Kidney (tissue), 14 donors: Measurements from ENCODE around the gene ABLIM1. TPM values are rescaled to one million over a fixed set of nuclear protein-coding genes. Genes with fewer than 3 reads are reported as not detected.

Experiments used
- DNase-seq, 5 donors: peaks; one replicate each; pipeline ENCODE4 v3.0.0-alpha.2; 2013 to 2020
- FAIRE-seq: peaks from 2 replicates; lab custom pipeline; 2012; peaks lifted over from hg19 to GRCh38; lab: Jason Lieb, UNC
- H3K27ac ChIP-seq, 2 donors: one replicate each; pipeline ENCODE4 v1.7.0; 2013; ENCODE audit warnings: low read depth in 2 of 2, low read length in 2 of 2, inconsistent platforms in 1 of 2
- H3K27me3 ChIP-seq: one replicate; pipeline ENCODE4 v1.7.1; 2013; ENCODE audit warnings: low read length, inconsistent platforms; ENCODE audit not compliant: control insufficient read depth, insufficient read depth
- H3K36me3 ChIP-seq, 3 donors: one replicate each; pipeline versions ENCODE4 v1.7.0 to v1.7.1; 2013; ENCODE audit warnings: low read length in 3 of 3, control low read depth in 1 of 3, inconsistent platforms in 1 of 3; ENCODE audit not compliant: insufficient read depth in 3 of 3, control insufficient read depth in 2 of 3
- H3K4me1 ChIP-seq, 3 donors: one replicate each; pipeline versions ENCODE4 v1.7.0 to v1.7.1; 2013; ENCODE audit warnings: low read length in 3 of 3, inconsistent platforms in 1 of 3, low read depth in 1 of 3; ENCODE audit not compliant: control insufficient read depth in 2 of 3, insufficient read depth in 2 of 3
- H3K4me3 ChIP-seq, 3 donors: one replicate each; pipeline versions ENCODE4 v1.7.0 to v1.8.1; 2013; ENCODE audit warnings: low read length in 3 of 3, control low read depth in 1 of 3, inconsistent platforms in 1 of 3
- H3K9ac ChIP-seq, 3 donors: one replicate each; pipeline versions ENCODE4 v1.7.0 to v1.7.1; 2013; ENCODE audit warnings: low read length in 3 of 3, control low read depth in 1 of 3, inconsistent platforms in 1 of 3
- H3K9me3 ChIP-seq, 3 donors: one replicate each; pipeline versions ENCODE4 v1.7.0 to v1.7.1; 2013; ENCODE audit warnings: low read length in 3 of 3, control low read depth in 1 of 3, inconsistent platforms in 1 of 3; ENCODE audit not compliant: control insufficient read depth in 2 of 3, insufficient read depth in 1 of 3
- intact Hi-C: fragments of 100-400 bp; cut with DNase I; formaldehyde crosslinking; loops from one replicate; pipeline ENCODE4 v1.11.1; 2022
- polyA plus RNA-seq: library from polyadenylated mRNA; stranded (reverse); fragments of 350-450 nt; fragmentation: Illumina TruSeq; extraction: RNeasy Lipid Tissue Mini Kit (QIAGEN cat#74804); gene quantifications from one replicate; pipeline ENCODE4 v1.2.3, GENCODE V29; 2014; ENCODE audit warnings: low read depth, low replicate concordance; ENCODE audit not compliant: insufficient read depth
- total RNA-seq: library from RNA; stranded (reverse); fragmentation: NEBNext Ultra II Directional; extraction: Animal tissue kit (Norgen Biotek cat#: 25700); gene quantifications from one replicate; pipeline ENCODE4 v1.2.1, GENCODE V29; 2021
- TF ChIP-seq, protein P1 (sequence below): IDR thresholded peaks from 3 replicates; pipeline ENCODE4 v1.5.1; 2012; ENCODE audit warnings: mild to moderate bottlenecking, moderate library complexity, borderline replicate concordance; ENCODE audit not compliant: insufficient read depth; ENCODE audit errors: extremely low read depth
- donor health status: control.
- donor health status: control.
- donor health status: control.
- donor health status: control.
- donor health status: control.
- donor health status: DM: yes; HTN: yes; CAD: no.
- donor health status: Normal renal cell carcinoma (clear cell type).

The ABLIM1 gene
- total and polyA plus RNA-seq, 2 donors from 2014 or later: 32.3 to 158 TPM

DNA sequence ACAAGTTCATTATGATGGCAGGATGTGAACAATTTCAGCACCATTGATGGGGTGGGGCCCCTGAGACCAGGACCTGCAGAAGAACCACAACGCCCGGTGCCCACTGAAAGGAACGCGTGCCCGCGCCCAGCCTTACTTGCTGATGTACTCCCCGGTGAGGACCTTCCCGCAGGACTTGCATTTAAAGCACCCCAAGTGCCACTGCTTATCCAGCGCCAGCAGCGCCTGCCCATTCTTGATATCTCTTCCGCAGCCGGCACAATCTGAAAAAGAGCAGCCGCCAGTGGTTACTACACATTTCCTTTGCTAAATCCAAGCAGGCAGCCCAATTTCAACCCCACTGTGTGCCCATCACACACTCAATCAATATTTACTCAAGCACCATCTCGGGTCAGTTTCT lies 110.6 kb downstream of the ABLIM1 start:
- Histone ChIP-seq H3K4me1 (peaks cover 0 to 17% (median 12%) of the 10 kb centered on the region in 3 donors), H3K4me3 (no peak overlapping the region), H3K36me3 (peaks cover 0 to 7% (median 6%) of the 10 kb centered on the region in 3 donors), H3K9ac (no peak overlapping the region), H3K27ac (no peak overlapping the region), H3K27me3 (no peaks in the 10 kb centered on the region), H3K9me3 (no peaks in the 10 kb centered on the region)
- no peak for DNase-seq
- TF ChIP-seq, protein P1, sequence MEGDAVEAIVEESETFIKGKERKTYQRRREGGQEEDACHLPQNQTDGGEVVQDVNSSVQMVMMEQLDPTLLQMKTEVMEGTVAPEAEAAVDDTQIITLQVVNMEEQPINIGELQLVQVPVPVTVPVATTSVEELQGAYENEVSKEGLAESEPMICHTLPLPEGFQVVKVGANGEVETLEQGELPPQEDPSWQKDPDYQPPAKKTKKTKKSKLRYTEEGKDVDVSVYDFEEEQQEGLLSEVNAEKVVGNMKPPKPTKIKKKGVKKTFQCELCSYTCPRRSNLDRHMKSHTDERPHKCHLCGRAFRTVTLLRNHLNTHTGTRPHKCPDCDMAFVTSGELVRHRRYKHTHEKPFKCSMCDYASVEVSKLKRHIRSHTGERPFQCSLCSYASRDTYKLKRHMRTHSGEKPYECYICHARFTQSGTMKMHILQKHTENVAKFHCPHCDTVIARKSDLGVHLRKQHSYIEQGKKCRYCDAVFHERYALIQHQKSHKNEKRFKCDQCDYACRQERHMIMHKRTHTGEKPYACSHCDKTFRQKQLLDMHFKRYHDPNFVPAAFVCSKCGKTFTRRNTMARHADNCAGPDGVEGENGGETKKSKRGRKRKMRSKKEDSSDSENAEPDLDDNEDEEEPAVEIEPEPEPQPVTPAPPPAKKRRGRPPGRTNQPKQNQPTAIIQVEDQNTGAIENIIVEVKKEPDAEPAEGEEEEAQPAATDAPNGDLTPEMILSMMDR: no peak
- intact Hi-C loops: no loop called here
- FAIRE-seq: no peak

DNA sequence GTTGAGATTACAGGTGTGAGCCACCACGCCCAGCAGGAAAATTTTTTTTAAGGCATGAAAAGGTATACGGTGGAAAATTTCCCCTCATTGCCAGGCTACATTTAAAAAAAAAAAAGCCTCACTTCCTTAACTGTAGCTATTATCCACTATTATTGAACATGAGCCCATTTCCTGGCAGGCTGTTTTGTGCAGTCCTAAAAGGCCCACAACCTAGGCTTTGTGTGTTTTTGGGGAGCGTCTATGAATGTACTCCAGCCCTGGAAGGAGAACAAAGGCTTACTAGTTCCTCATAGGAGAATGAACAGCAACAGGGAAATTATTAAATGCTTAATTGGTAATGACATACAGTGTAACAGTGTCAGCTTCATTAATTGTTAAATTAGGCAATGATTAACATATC lies 111.0 kb downstream of the ABLIM1 start:
- FAIRE-seq (no peak), DNase-seq (no peak)
- Histone ChIP-seq H3K9me3 (no peaks in the 10 kb centered on the region), H3K27ac (no peak overlapping the region), H3K4me1 (peaks cover 0 to 16% (median 11%) of the 10 kb centered on the region in 3 donors), H3K27me3 (no peaks in the 10 kb centered on the region), H3K4me3 (no peak overlapping the region), H3K9ac (no peak overlapping the region), H3K36me3 (peaks cover 0 to 7% (median 6%) of the 10 kb centered on the region in 3 donors)
- TF ChIP-seq, protein P1: no peak
- intact Hi-C loops: no loop called here

DNA sequence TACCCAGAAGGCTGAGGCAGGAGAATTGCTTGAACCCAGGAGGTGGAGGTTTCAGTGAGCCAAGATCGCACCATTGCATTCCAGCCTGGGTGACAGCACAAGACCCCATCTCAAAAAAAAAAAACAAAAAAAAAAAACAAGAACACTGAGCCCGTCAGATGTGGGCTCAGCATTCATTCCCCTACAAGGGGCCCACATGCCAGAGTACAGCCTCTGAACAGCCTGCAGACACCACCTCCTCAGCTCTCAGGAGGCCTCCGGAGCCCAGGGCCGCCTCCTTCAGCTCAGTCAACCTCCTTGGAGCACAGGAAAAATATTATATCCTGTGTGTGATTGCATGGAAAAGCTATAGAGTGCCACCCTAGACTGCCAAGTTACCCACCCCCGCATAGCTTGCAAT lies 112.3 kb downstream of the ABLIM1 start:
- no peaks in the 10 kb centered on the region for H3K27me3 ChIP-seq
- no peak overlapping the region for H3K27ac ChIP-seq
- TF ChIP-seq, protein P1: no peak
- H3K36me3 ChIP-seq: peaks cover 0 to 11% (median 8%) of the 10 kb centered on the region in 3 donors
- peaks cover 0 to 10% (median 0%) of the 10 kb centered on the region in 3 donors for H3K4me1 ChIP-seq
- DNase-seq (no peak), FAIRE-seq (no peak)
- H3K9me3 ChIP-seq: no peaks in the 10 kb centered on the region
- H3K4me3 ChIP-seq: no peak overlapping the region
- H3K9ac ChIP-seq: no peak overlapping the region
- intact Hi-C loops: no loop called here

DNA sequence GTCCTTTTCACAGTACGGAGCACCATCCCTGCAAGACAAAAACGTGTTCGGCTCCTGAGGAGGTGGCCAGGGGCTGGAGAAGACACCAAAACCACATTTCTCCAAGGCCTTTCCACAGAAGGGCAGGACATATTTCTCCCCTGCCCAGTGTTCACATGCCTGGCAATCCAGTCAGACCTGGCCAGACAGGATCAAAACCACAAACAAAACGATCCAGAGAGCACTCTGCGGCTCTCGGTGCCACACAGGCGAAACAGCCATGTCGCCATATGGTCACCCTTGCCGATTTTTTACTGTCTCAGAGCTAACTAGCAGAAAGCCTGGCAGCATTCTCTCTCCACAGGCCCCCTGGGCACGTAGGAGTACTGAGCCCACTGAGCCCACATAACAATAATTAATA lies 113.0 kb downstream of the ABLIM1 start:
- Histone ChIP-seq H3K9ac (no peak overlapping the region), H3K4me1 (peaks cover 0 to 10% (median 0%) of the 10 kb centered on the region in 3 donors), H3K27ac (no peak overlapping the region), H3K27me3 (no peaks in the 10 kb centered on the region), H3K4me3 (no peak overlapping the region), H3K9me3 (no peaks in the 10 kb centered on the region), H3K36me3 (peaks cover 0 to 12% (median 11%) of the 10 kb centered on the region in 3 donors)
- DNase-seq (no peak), FAIRE-seq (no peak)
- intact Hi-C loops: no loop called here
- TF ChIP-seq, protein P1: no peak
